Endothelial cell of umbilical vein (primary cell): ENCODE data around the gene LAPTM4A. TPM values are rescaled to one million over a fixed set of nuclear protein-coding genes. Genes with fewer than 3 reads are reported as not detected.

Experiments used
- BruUV-seq: library from RNA; stranded (reverse); fragments of 400-500 nt; replicated peaks from 2 replicates; lab custom pipeline; 2021; lab: Mats Ljungman, UMichigan
- CTCF ChIA-PET: fragments of 300-600, 350-600 bp; sonication (Branson Sonifier 250); formaldehyde crosslinking; loops from one replicate; lab custom pipeline; 2021; ENCODE audit warnings: antibody characterized with exemption, inconsistent platforms; lab: Charles Lee
- POLR2A ChIA-PET: fragments of 300-600, 350-600 bp; sonication (Branson Sonifier 250); formaldehyde crosslinking; loops from one replicate; lab custom pipeline; 2021; ENCODE audit warnings: antibody characterized with exemption, inconsistent platforms; lab: Charles Lee
- DNase-seq: peaks from one replicate; pipeline ENCODE4 v3.0.0-alpha.2; 2011; ENCODE audit warnings: low read depth, low spot score
- FAIRE-seq: peaks from 2 replicates; lab custom pipeline; 2011; peaks lifted over from hg19 to GRCh38; lab: Jason Lieb, UNC
- H2AFZ ChIP-seq: 2 replicates; pipeline ENCODE4 v1.6.0; 2012; ENCODE audit warnings: low read depth, low read length, control low read depth, inconsistent platforms
- H3K27ac ChIP-seq: 2 replicates; pipeline ENCODE4 v1.5.1; 2011; ENCODE audit warnings: low read depth, mild to moderate bottlenecking, control low read depth, low read length, moderate library complexity; ENCODE audit not compliant: insufficient read depth
- H3K27me3 ChIP-seq, 2 experiments: 2 replicates each; pipeline versions ENCODE4 v1.6.0 to v1.6.1; 2011; ENCODE audit warnings: low read length in 2 of 2, mixed read lengths in 1 of 2; ENCODE audit not compliant: control insufficient read depth in 2 of 2, insufficient read depth in 2 of 2
- H3K36me3 ChIP-seq, 2 experiments: 2 replicates in 1 of 2; 3 replicates in 1 of 2; pipeline ENCODE4 v1.5.1; 2011; ENCODE audit warnings: low read length in 2 of 2, mild to moderate bottlenecking in 1 of 2, moderate library complexity in 1 of 2; ENCODE audit not compliant: control insufficient read depth in 2 of 2, insufficient read depth in 2 of 2; ENCODE audit errors: extremely low read depth in 1 of 2
- H3K4me1 ChIP-seq: 3 replicates; pipeline ENCODE4 v1.5.1; 2011; ENCODE audit warnings: mild to moderate bottlenecking, low read length; ENCODE audit not compliant: control insufficient read depth, insufficient read depth; ENCODE audit errors: extremely low read depth
- H3K4me2 ChIP-seq: 2 replicates; pipeline ENCODE4 v1.6.1; 2011; ENCODE audit warnings: low read length, control low read depth, mixed read lengths; ENCODE audit not compliant: insufficient read depth
- H3K4me3 ChIP-seq, 3 experiments: fragments of 200-600 bp in 1 of 3; sonication (generic), shearing (Covaris generic) in 1 of 3; replicated peaks in 1 of 3; 2 replicates each; pipeline ENCODE4 v1.5.1; 2011 to 2016; ENCODE audit warnings: control low read depth in 3 of 3, low read length in 3 of 3, mild to moderate bottlenecking in 2 of 3, inconsistent platforms in 1 of 3, low read depth in 1 of 3, moderate library complexity in 1 of 3; ENCODE audit not compliant: insufficient read depth in 1 of 3
- H3K79me2 ChIP-seq: 2 replicates; pipeline ENCODE4 v1.6.0; 2012; ENCODE audit warnings: low read length, inconsistent platforms; ENCODE audit not compliant: control insufficient read depth, insufficient read depth
- H3K9ac ChIP-seq: replicated peaks from 2 replicates; pipeline ENCODE3; 2011; ENCODE audit warnings: low read length, control low read depth; ENCODE audit not compliant: insufficient read depth; ENCODE audit errors: extremely low read depth
- H3K9me1 ChIP-seq: replicated peaks from 3 replicates; pipeline ENCODE4 v1.6.0; 2011; ENCODE audit warnings: mild to moderate bottlenecking, low read length; ENCODE audit not compliant: control insufficient read depth, insufficient read depth; ENCODE audit errors: extremely low read depth
- H3K9me3 ChIP-seq: replicated peaks from 2 replicates; pipeline ENCODE4 v1.5.1; 2012; ENCODE audit warnings: low read length, inconsistent platforms; ENCODE audit not compliant: control insufficient read depth, insufficient read depth
- H4K20me1 ChIP-seq: replicated peaks from 2 replicates; pipeline ENCODE3; 2011; ENCODE audit warnings: mild to moderate bottlenecking, low read length; ENCODE audit not compliant: control insufficient read depth, insufficient read depth; ENCODE audit errors: extremely low read depth
- EZH2 ChIP-seq: IDR thresholded peaks from 2 replicates; pipeline ENCODE4 v1.6.1; 2012; ENCODE audit warnings: borderline replicate concordance, low read depth, mild to moderate bottlenecking, moderate library complexity, low read length, inconsistent platforms; ENCODE audit not compliant: severe bottlenecking
- FOS ChIP-seq: IDR thresholded peaks from 2 replicates; pipeline ENCODE4 v1.6.1; 2011; ENCODE audit warnings: mild to moderate bottlenecking, low read length, moderate library complexity, borderline replicate concordance; ENCODE audit not compliant: insufficient read depth
- GATA2 ChIP-seq: IDR thresholded peaks from 2 replicates; pipeline ENCODE4 v1.7.0; 2011; ENCODE audit warnings: low read depth, mild to moderate bottlenecking, moderate library complexity, mixed read lengths, low read length; ENCODE audit not compliant: insufficient read length, insufficient read depth
- JUN ChIP-seq: IDR thresholded peaks from 2 replicates; pipeline ENCODE4 v1.6.1; 2011; ENCODE audit warnings: borderline replicate concordance, low read depth; ENCODE audit not compliant: insufficient read length, insufficient read depth
- MYC ChIP-seq: IDR thresholded peaks from one replicate; pipeline ENCODE4 v1.6.1; 2011; ENCODE audit warnings: mild to moderate bottlenecking, low read depth, low read length
- POLR2A ChIP-seq: IDR thresholded peaks from 2 replicates; pipeline ENCODE4 v1.6.1; 2012; ENCODE audit warnings: low read depth, mild to moderate bottlenecking, control low read depth, low read length
- POLR2AphosphoS5 ChIP-seq: IDR thresholded peaks from 2 replicates; pipeline ENCODE4 v1.6.1; 2012; ENCODE audit warnings: low read depth, mild to moderate bottlenecking, control low read depth, low read length, moderate library complexity; ENCODE audit not compliant: insufficient read depth
- dilution Hi-C: fragments of 300-500 bp; cut with MboI; formaldehyde crosslinking; loops from one replicate; pipeline ENCODE4 v1.15.0; 2019; ENCODE audit warnings: low sequenced_read_pairs; ENCODE audit not compliant: extremely low pct_ligation_motif_present
- intact Hi-C: fragments of 100-400 bp; cut with micrococcal nuclease; formaldehyde crosslinking; loops from one replicate; pipeline ENCODE4 v1.10.0; 2022
- polyA plus RNA-seq, 4 experiments: library from polyadenylated mRNA; depleted of rRNA in 3 of 4; stranded (reverse) in 3 of 4; unstranded in 1 of 4; fragments of >200 nt; gene quantifications; 2 replicates each; pipeline versions ENCODE4 v1.2.1 to v1.2.3, GENCODE V29; 2011 to 2012; ENCODE audit warnings: missing spikeins in 1 of 4
- total RNA-seq: library from RNA; stranded (reverse); gene quantifications from 2 replicates; pipeline ENCODE4 v1.2.3, GENCODE V29; 2021
- TF ChIP-seq, protein P1 (sequence below), 2 donors: IDR thresholded peaks; 1 replicate in 1 of 2; 2 replicates in 1 of 2; pipeline ENCODE4 v1.5.1; 2011; ENCODE audit warnings: low read length in 2 of 2, mild to moderate bottlenecking in 2 of 2, moderate library complexity in 2 of 2, control low read depth in 1 of 2, inconsistent platforms in 1 of 2, low read depth in 1 of 2; ENCODE audit not compliant: insufficient read depth in 1 of 2; ENCODE audit errors: extremely low read depth in 1 of 2
- TF ChIP-seq, protein P2 (sequence below): IDR thresholded peaks from 2 replicates; pipeline ENCODE4 v1.6.1; 2011; ENCODE audit not compliant: insufficient read depth, insufficient read length

Gene LAPTM4A
- total and polyA plus RNA-seq, 2 donors (not counting 3 experiments of a cell fraction or from before 2014, with no cell fraction given), result 155 to 427 TPM

DNA sequence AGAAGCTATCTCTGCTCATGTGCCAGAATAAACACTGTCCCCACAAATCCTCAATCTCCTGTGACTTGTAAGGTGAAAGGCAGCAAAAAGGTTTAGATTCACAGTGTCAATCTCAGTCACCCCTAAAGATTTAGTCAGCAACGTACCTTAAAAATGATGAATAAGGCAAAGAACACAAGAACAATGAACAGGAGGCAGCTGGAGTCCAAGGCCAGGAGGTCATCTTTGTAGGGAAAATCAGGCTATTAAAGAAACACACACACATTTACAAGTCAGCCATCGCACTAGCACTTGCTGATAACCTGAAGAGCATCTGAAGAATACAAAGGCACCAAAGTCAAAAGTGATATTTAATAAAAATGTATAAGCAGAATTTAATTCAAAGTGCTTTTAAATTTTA, 16.6 kb downstream of the LAPTM4A start:
- H3K9ac ChIP-seq, result no peak overlapping the region
- DNase-seq (peak; percentile 88), FAIRE-seq (peak; percentile 21)
- no peak for TF ChIP-seq GATA2
- TF ChIP-seq POLR2A, result no peak
- TF ChIP-seq, protein P1, sequence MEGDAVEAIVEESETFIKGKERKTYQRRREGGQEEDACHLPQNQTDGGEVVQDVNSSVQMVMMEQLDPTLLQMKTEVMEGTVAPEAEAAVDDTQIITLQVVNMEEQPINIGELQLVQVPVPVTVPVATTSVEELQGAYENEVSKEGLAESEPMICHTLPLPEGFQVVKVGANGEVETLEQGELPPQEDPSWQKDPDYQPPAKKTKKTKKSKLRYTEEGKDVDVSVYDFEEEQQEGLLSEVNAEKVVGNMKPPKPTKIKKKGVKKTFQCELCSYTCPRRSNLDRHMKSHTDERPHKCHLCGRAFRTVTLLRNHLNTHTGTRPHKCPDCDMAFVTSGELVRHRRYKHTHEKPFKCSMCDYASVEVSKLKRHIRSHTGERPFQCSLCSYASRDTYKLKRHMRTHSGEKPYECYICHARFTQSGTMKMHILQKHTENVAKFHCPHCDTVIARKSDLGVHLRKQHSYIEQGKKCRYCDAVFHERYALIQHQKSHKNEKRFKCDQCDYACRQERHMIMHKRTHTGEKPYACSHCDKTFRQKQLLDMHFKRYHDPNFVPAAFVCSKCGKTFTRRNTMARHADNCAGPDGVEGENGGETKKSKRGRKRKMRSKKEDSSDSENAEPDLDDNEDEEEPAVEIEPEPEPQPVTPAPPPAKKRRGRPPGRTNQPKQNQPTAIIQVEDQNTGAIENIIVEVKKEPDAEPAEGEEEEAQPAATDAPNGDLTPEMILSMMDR (IDR thresholded peaks at IDR 0.05; ENCODE audit: extremely low read depth in 1 of 2, insufficient read depth in 1 of 2, low read depth in 1 of 2, low read length in 2 of 2), result no peak
- TF ChIP-seq JUN, result no peak
- CTCF ChIA-PET, result interaction anchor here (0.8 to 5.9 kb wide), 5 partner anchors 8 to 79 kb away, joined by 3 to 65 read pairs (median 6); partner anchors contain the start of gene LAPTM4A
- H3K27ac ChIP-seq, result no peak overlapping the region
- no peaks in the 10 kb centered on the region for H3K9me3 ChIP-seq
- no peaks in the 10 kb centered on the region for H3K9me1 ChIP-seq
- no peak overlapping the region for H3K4me3 ChIP-seq
- POLR2A ChIA-PET, result interaction anchor here (1.0 to 1.7 kb wide), 2 partner anchors 14 to 17 kb away, joined by 3 read pairs; partner anchors contain the start of gene LAPTM4A
- no peaks in the 10 kb centered on the region for H4K20me1 ChIP-seq
- intact Hi-C loops, result no loop called here
- peaks cover 41% of the 10 kb centered on the region for H3K4me1 ChIP-seq
- no peak overlapping the region for H2AFZ ChIP-seq
- peaks cover 15% of the 10 kb centered on the region in 2 experiments for H3K36me3 ChIP-seq
- peak overlapping the region; percentile 31 for H3K4me2 ChIP-seq
- dilution Hi-C loops, result no loop called here
- H3K27me3 ChIP-seq, result no peaks in the 10 kb centered on the region
- BruUV-seq, result no TSS peak
- H3K79me2 ChIP-seq, result peaks cover 19% of the 10 kb centered on the region

DNA sequence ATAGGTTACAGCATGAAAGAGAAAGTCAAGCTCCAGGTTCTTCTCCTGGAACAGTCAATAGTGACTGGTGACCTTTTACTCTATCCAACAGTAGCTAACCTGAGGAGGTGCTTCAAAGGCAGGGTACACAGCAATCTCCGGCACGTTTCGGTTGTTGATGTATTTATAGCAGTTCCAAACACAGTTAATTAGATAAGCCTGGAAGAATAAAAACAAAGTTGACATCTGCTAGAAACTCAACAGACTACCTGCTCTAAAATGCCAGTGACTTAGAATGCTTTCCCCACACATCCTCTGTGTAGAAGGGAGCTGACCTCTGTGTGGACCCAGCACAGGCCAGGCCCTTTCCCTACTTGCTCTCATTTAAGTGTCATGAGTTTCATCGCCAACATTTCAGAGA, 17.2 kb downstream of the LAPTM4A start:
- no peak overlapping the region for H2AFZ ChIP-seq
- H4K20me1 ChIP-seq, result no peaks in the 10 kb centered on the region
- dilution Hi-C loops, result no loop called here
- no peak for DNase-seq
- BruUV-seq, result no TSS peak
- peaks cover 41% of the 10 kb centered on the region for H3K4me1 ChIP-seq
- peaks cover 15% of the 10 kb centered on the region in 2 experiments for H3K36me3 ChIP-seq
- POLR2A ChIA-PET, result interaction anchor here (1.7 kb wide), 1 partner anchor 17 kb away, joined by 3 read pairs; the partner anchor contains the start of gene LAPTM4A
- no peak overlapping the region for H3K27ac ChIP-seq
- no peaks in the 10 kb centered on the region for H3K27me3 ChIP-seq
- H3K9me3 ChIP-seq, result no peaks in the 10 kb centered on the region
- intact Hi-C loops, result no loop called here
- no peak overlapping the region for H3K4me3 ChIP-seq
- peaks cover 19% of the 10 kb centered on the region for H3K79me2 ChIP-seq
- H3K9ac ChIP-seq, result no peak overlapping the region
- no peak for FAIRE-seq
- H3K9me1 ChIP-seq, result no peaks in the 10 kb centered on the region
- no peak overlapping the region for H3K4me2 ChIP-seq
- no peak for TF ChIP-seq EZH2
- no peak for TF ChIP-seq POLR2AphosphoS5
- no peak for TF ChIP-seq FOS
- no peak for TF ChIP-seq GATA2
- TF ChIP-seq, protein P2, sequence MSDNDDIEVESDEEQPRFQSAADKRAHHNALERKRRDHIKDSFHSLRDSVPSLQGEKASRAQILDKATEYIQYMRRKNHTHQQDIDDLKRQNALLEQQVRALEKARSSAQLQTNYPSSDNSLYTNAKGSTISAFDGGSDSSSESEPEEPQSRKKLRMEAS, result no peak
- no peak for TF ChIP-seq MYC
- TF ChIP-seq POLR2A, result no peak
- TF ChIP-seq, protein P1 (IDR thresholded peaks at IDR 0.05; ENCODE audit: extremely low read depth in 1 of 2, insufficient read depth in 1 of 2, low read depth in 1 of 2, low read length in 2 of 2), result no peak
- CTCF ChIA-PET, result interaction anchor here (0.8 to 5.9 kb wide), 5 partner anchors 9 to 78 kb away, joined by 3 to 65 read pairs (median 6); partner anchors contain the start of gene LAPTM4A
